Muscle of back (tissue), 11 donors: ENCODE data around the gene FMO2. TPM values are rescaled to one million over a fixed set of nuclear protein-coding genes. Genes with fewer than 3 reads are reported as not detected.

Experiments
- DNase-seq, 3 donors: peaks; one replicate each; pipeline versions ENCODE4 v3.0.0 to v3.0.0-alpha.2; 2013
- polyA plus RNA-seq, 10 donors: library from polyadenylated mRNA; unstranded; fragments of 120-200 nt; gene quantifications; one replicate each; pipeline ENCODE4 v1.2.1, GENCODE V29; 2013; ENCODE audit not compliant: insufficient read length in 10 of 10

FMO2 gene
- polyA plus RNA-seq, 10 donors = 0.37 to 1.5 (median 0.80) TPM

GRCh38 chr1:171173069-171173468 is 12.0 kb upstream of the FMO2 start:
- DNase-seq = no peak

- DNase-seq = no peak
Observed at GRCh38 chr1:171174560-171175294, 10.4 kb upstream of the FMO2 start.

GRCh38 chr1:171177261-171177660 is 7.8 kb upstream of the FMO2 start:
- no peak for DNase-seq

GRCh38 chr1:171179318-171180227 is 5.5 kb upstream of the FMO2 start:
- no peak for DNase-seq

GRCh38 chr1:171180670-171181069 is 4.4 kb upstream of the FMO2 start:
- DNase-seq = peak in 1 of 3 donors; percentile 47

- peak in 2 of 3 donors; percentile 30 to 63 for DNase-seq
Observed at GRCh38 chr1:171188388-171189266, 3.5 kb downstream of the FMO2 start.

- DNase-seq = no peak
Observed at GRCh38 chr1:171191992-171192391, 6.9 kb downstream of the FMO2 start.

GRCh38 chr1:171195767-171196166 is 10.7 kb downstream of the FMO2 start:
- DNase-seq = no peak

- no peak for DNase-seq
Observed at GRCh38 chr1:171196351-171196750, 11.3 kb downstream of the FMO2 start.

- DNase-seq = no peak
Observed at GRCh38 chr1:171198081-171198480, 13.0 kb downstream of the FMO2 start.

- no peak for DNase-seq
Observed at GRCh38 chr1:171204296-171204695, 19.2 kb downstream of the FMO2 start.

- DNase-seq = no peak
Observed at GRCh38 chr1:171206204-171206977, 21.3 kb downstream of the FMO2 start.

- DNase-seq = no peak
Observed at GRCh38 chr1:171206978-171207355, 21.9 kb downstream of the FMO2 start.

GRCh38 chr1:171207377-171207776 is 22.3 kb downstream of the FMO2 start:
- DNase-seq = no peak

GRCh38 chr1:171210355-171210754 is 25.3 kb downstream of the FMO2 start:
- DNase-seq = peak; percentile 71 to 89 (median 78)

- DNase-seq = no peak
Observed at GRCh38 chr1:171212607-171213351, 27.7 kb downstream of the FMO2 start.

- DNase-seq = no peak
Observed at GRCh38 chr1:171213559-171214454, 28.7 kb downstream of the FMO2 start.

GRCh38 chr1:171217658-171218443 is 32.8 kb downstream of the FMO2 start:
- DNase-seq = peak in 1 of 3 donors; percentile 29
